HEK293 (cell line): ENCODE results near the gene CBX3.
A peak's percentile ranks its signal among the peaks of the same experiment; 100 is the strongest.
"Not testable (repeated sequence)": the region's sequence is repeated elsewhere in the genome, so short reads cannot be mapped to it uniquely, and the experiment has no call there.

Source experiments
- CTCF ChIA-PET: fragments of 350-600 bp; formaldehyde crosslinking; extraction: SDS; loops from one replicate; lab custom pipeline; 2021; ENCODE audit warnings: antibody characterized with exemption; lab: Yijun Ruan, JAX
- POLR2A ChIA-PET: fragments of 300-600 bp; formaldehyde crosslinking; extraction: SDS; loops from one replicate; lab custom pipeline; 2020; ENCODE audit warnings: antibody characterized with exemption, inconsistent platforms; lab: Yijun Ruan, JAX
- H3K27ac ChIP-seq: fragments of 200-500 bp; sonication (Bioruptor generic); 2 replicates; pipeline ENCODE4 v1.5.1; 2014; ENCODE audit warnings: low read depth, low read length, control low read depth, inconsistent platforms; ENCODE audit errors: extremely low read depth
- H3K36me3 ChIP-seq, 2 experiments: fragments of 200-500 bp in 1 of 2; sonication (Bioruptor generic) in 1 of 2; 1 replicate in 1 of 2; 2 replicates in 1 of 2; pipeline ENCODE4 v1.5.1; 2014 to 2017; ENCODE audit warnings: inconsistent platforms in 2 of 2, low read length in 2 of 2; ENCODE audit not compliant: control insufficient read depth in 2 of 2, insufficient read depth in 1 of 2
- H3K4me1 ChIP-seq: fragments of 200-500 bp; sonication (Bioruptor generic); 2 replicates; pipeline ENCODE4 v1.5.1; 2014; ENCODE audit warnings: mild to moderate bottlenecking, low read length, inconsistent platforms; ENCODE audit not compliant: control insufficient read depth, insufficient read depth
- H3K4me3 ChIP-seq: 2 replicates; pipeline ENCODE4 v1.5.1; 2011; ENCODE audit warnings: low read depth, mild to moderate bottlenecking, control low read depth, low read length, moderate library complexity
- H3K9me3 ChIP-seq: fragments of 200-500 bp; sonication (Bioruptor generic); 2 replicates; pipeline ENCODE4 v1.5.1; 2014; ENCODE audit warnings: low read depth, low read length, inconsistent platforms; ENCODE audit not compliant: control insufficient read depth, insufficient read depth
- SP2 ChIP-seq: fragments of 450-650 bp; formaldehyde crosslinking; IDR thresholded peaks from 2 replicates; pipeline ENCODE4 v1.5.1; 2016; ENCODE audit warnings: missing biosample characterization, missing genetic modification characterization
- ZFP41 ChIP-seq: fragments of 450-650 bp; formaldehyde crosslinking; IDR thresholded peaks from 2 replicates; pipeline ENCODE4 v1.5.1; 2016; ENCODE audit warnings: missing biosample characterization, missing genetic modification characterization, borderline replicate concordance
- ZFP69B ChIP-seq: fragments of 450-650 bp; formaldehyde crosslinking; IDR thresholded peaks from 2 replicates; pipeline ENCODE4 v1.5.1; 2016; ENCODE audit warnings: missing biosample characterization, missing genetic modification characterization
- ZNF341 ChIP-seq: fragments of 450-650 bp; formaldehyde crosslinking; IDR thresholded peaks from 2 replicates; pipeline ENCODE4; 2016; ENCODE audit warnings: low read depth, missing biosample characterization, missing genetic modification characterization
- ZNF362 ChIP-seq: fragments of 450-650 bp; formaldehyde crosslinking; IDR thresholded peaks from 2 replicates; pipeline ENCODE4 v1.5.1; 2016; ENCODE audit warnings: missing biosample characterization, missing genetic modification characterization
- ZNF501 ChIP-seq: fragments of 450-650 bp; formaldehyde crosslinking; IDR thresholded peaks from 2 replicates; pipeline ENCODE4 v1.5.1; 2016; ENCODE audit warnings: missing biosample characterization, missing genetic modification characterization
- ZNF510 ChIP-seq: fragments of 450-650 bp; formaldehyde crosslinking; IDR thresholded peaks from 2 replicates; pipeline ENCODE4 v1.5.1; 2018; ENCODE audit warnings: mild to moderate bottlenecking, missing genetic modification characterization, missing biosample characterization; ENCODE audit not compliant: insufficient replicate concordance
- ZNF521 ChIP-seq: fragments of 450-650 bp; formaldehyde crosslinking; IDR thresholded peaks from 2 replicates; pipeline ENCODE4 v1.5.1; 2017; ENCODE audit warnings: missing biosample characterization, mild to moderate bottlenecking, missing genetic modification characterization
- ZNF548 ChIP-seq: fragments of 450-650 bp; formaldehyde crosslinking; IDR thresholded peaks from 2 replicates; pipeline ENCODE4 v1.5.1; 2016; ENCODE audit warnings: missing biosample characterization, missing genetic modification characterization
- TF ChIP-seq, protein P1 (sequence below): fragments of 450-650 bp; formaldehyde crosslinking; conservative IDR thresholded peaks from 2 replicates; pipeline ENCODE4 v1.5.1; 2016; ENCODE audit warnings: low read depth, missing biosample characterization, missing genetic modification characterization

The CBX3 gene

DNA sequence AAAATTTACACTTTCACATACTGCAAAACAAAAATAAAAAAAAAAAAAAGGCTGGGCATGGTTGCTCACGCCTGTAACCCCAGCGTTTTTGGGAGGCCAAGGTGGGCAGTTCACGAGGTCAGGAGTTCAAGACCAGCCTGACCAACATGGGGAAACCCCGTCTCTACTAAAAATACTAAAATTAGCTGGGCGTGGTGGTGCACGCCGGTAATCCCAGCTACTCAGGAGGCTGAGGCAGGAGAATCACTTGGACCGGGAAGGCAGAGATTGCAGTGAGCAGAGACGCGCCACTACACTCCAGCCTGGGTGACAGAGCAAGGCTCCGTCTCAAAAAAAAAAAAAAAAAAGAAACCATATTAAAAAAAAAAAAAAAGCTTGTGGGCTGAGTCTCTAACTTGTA is 6.8 kb upstream of the CBX3 start:
- Histone ChIP-seq H3K36me3 (peaks cover 76 to 96% of the 10 kb centered on the region in 2 experiments), H3K4me1 (peaks cover 12% of the 10 kb centered on the region)
- H3K27ac ChIP-seq, H3K4me3 ChIP-seq, H3K9me3 ChIP-seq: not testable (repeated sequence)
- 0 out of 2 replicates have a peak, but pooled peaks have one; percentile 47 for TF ChIP-seq ZNF362 (tag by site-specific recombination)
- POLR2A ChIA-PET = interaction anchor here (0.6 to 1.9 kb wide), 9 partner anchors 9 to 489 kb away, joined by 3 to 6 read pairs (median 3); no protein-coding TSS in a partner anchor
- CTCF ChIA-PET = interaction anchor here (0.8 to 0.9 kb wide), 5 partner anchors 9 to 170 kb away, joined by 3 to 7 read pairs (median 3); no protein-coding TSS in a partner anchor

- ChIA-PET CTCF (interaction anchor here (0.8 to 0.9 kb wide), 3 partner anchors 9 to 169 kb away, joined by 3 to 7 read pairs (median 3); no protein-coding TSS in a partner anchor), POLR2A (interaction anchor here (0.6 to 1.9 kb wide), 9 partner anchors 10 to 489 kb away, joined by 3 to 6 read pairs (median 3); no protein-coding TSS in a partner anchor)
- H3K4me1 ChIP-seq = peaks cover 12% of the 10 kb centered on the region
- H3K27ac ChIP-seq = no peak overlapping the region
- H3K9me3 ChIP-seq = no peaks in the 10 kb centered on the region
- H3K36me3 ChIP-seq = peaks cover 72 to 93% of the 10 kb centered on the region in 2 experiments
- no peak for TF ChIP-seq ZNF510 (tag by site-specific recombination)
- TF ChIP-seq ZFP41 (tag by site-specific recombination) = no peak
- TF ChIP-seq ZNF341 (tag by site-specific recombination) = no peak
- no peak for TF ChIP-seq SP2
- TF ChIP-seq, all 188 proteins: peak for 0
- no peak overlapping the region; the same call in 1 of the 2 replicates for H3K4me3 ChIP-seq
Measured at GRCh38 chr7:26195182-26195581, 6.4 kb upstream of the CBX3 start.

GRCh38 chr7:26195867-26196657 is 5.5 kb upstream of the CBX3 start:
- Histone ChIP-seq H3K4me3 (peak overlapping the region; percentile 100), H3K27ac (no peak overlapping the region)
- POLR2A ChIA-PET = interaction anchor here (0.9 to 6.0 kb wide), 4 partner anchors 8 to 112 kb away, joined by 3 to 56 read pairs (median 5); no protein-coding TSS in a partner anchor

More at GRCh38 chr7:26195867-26196657, 5.5 kb upstream of the CBX3 start:
- TF ChIP-seq, protein P1, sequence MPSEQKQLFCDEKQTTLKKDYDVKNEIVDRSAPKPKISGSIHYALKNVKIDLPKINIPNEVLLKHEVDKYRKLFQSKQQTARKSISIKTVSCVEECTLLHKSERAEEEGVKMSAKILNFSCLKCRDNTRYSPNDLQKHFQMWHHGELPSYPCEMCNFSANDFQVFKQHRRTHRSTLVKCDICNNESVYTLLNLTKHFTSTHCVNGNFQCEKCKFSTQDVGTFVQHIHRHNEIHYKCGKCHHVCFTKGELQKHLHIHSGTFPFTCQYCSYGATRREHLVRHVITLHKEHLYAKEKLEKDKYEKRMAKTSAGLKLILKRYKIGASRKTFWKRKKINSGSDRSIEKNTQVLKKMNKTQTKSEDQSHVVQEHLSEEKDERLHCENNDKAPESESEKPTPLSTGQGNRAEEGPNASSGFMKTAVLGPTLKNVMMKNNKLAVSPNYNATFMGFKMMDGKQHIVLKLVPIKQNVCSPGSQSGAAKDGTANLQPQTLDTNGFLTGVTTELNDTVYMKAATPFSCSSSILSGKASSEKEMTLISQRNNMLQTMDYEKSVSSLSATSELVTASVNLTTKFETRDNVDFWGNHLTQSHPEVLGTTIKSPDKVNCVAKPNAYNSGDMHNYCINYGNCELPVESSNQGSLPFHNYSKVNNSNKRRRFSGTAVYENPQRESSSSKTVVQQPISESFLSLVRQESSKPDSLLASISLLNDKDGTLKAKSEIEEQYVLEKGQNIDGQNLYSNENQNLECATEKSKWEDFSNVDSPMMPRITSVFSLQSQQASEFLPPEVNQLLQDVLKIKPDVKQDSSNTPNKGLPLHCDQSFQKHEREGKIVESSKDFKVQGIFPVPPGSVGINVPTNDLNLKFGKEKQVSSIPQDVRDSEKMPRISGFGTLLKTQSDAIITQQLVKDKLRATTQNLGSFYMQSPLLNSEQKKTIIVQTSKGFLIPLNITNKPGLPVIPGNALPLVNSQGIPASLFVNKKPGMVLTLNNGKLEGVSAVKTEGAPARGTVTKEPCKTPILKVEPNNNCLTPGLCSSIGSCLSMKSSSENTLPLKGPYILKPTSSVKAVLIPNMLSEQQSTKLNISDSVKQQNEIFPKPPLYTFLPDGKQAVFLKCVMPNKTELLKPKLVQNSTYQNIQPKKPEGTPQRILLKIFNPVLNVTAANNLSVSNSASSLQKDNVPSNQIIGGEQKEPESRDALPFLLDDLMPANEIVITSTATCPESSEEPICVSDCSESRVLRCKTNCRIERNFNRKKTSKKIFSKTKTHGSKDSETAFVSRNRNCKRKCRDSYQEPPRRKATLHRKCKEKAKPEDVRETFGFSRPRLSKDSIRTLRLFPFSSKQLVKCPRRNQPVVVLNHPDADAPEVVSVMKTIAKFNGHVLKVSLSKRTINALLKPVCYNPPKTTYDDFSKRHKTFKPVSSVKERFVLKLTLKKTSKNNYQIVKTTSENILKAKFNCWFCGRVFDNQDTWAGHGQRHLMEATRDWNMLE (tag by site-specific recombination) = no peak
- no peak for TF ChIP-seq ZFP69B
- no peak for TF ChIP-seq ZNF548
- TF ChIP-seq ZNF521 = no peak
- TF ChIP-seq ZNF501 (tag by site-specific recombination) = no peak
- TF ChIP-seq, all 188 proteins: peak for 0
- Histone ChIP-seq H3K4me1 (peaks cover 12% of the 10 kb centered on the region), H3K36me3 (peaks cover 63 to 84% of the 10 kb centered on the region in 2 experiments), H3K9me3 (no peaks in the 10 kb centered on the region)
- CTCF ChIA-PET = interaction anchor here (0.6 to 3.9 kb wide), 4 partner anchors 7 to 278 kb away, joined by 3 to 48 read pairs (median 8); no protein-coding TSS in a partner anchor
